Calu3 (cell line): ENCODE data around the gene PLCB2. TPM values are rescaled to one million over a fixed set of nuclear protein-coding genes. Genes with fewer than 3 reads are reported as not detected.
A peak's percentile ranks its signal among the peaks of the same experiment; 100 is the strongest.

Experiments
- Bru-seq: library from RNA; stranded (reverse); fragments of 400-500 nt; gene quantifications from one replicate; lab custom pipeline; 2021; lab: Mats Ljungman, UMichigan
- BruChase-seq, 2 experiments: library from RNA; stranded (reverse); fragments of 400-500 nt; gene quantifications; one replicate each; lab custom pipeline; 2021; lab: Mats Ljungman, UMichigan
- BruUV-seq: library from RNA; stranded (reverse); fragments of 400-500 nt; replicated peaks from 2 replicates; lab custom pipeline; 2021; lab: Mats Ljungman, UMichigan
- CTCF ChIA-PET: fragments of 300-600 bp; sonication (Branson Sonifier 250); formaldehyde crosslinking; loops from one replicate; lab custom pipeline; 2022; ENCODE audit warnings: antibody characterized with exemption; lab: Charles Lee
- DNase-seq: peaks from one replicate; pipeline ENCODE4 v3.0.0; 2022
- H3K27ac Mint-ChIP-seq: one replicate; pipeline ENCODE4 v1.8.0; 2022; ENCODE audit warnings: mixed read lengths; ENCODE audit not compliant: unreplicated experiment
- H3K27me3 Mint-ChIP-seq: one replicate; pipeline ENCODE4 v1.8.0; 2022; ENCODE audit warnings: mixed read lengths; ENCODE audit not compliant: unreplicated experiment
- H3K36me3 Mint-ChIP-seq: one replicate; pipeline ENCODE4 v1.8.0; 2022; ENCODE audit warnings: mild to moderate bottlenecking, moderate library complexity, mixed read lengths; ENCODE audit not compliant: insufficient read depth, unreplicated experiment
- H3K4me1 Mint-ChIP-seq: one replicate; pipeline ENCODE4 v1.8.0; 2022; ENCODE audit warnings: mild to moderate bottlenecking, low read depth, mixed read lengths; ENCODE audit not compliant: unreplicated experiment
- H3K4me3 Mint-ChIP-seq: one replicate; pipeline ENCODE4 v1.8.0; 2022; ENCODE audit warnings: mild to moderate bottlenecking, low read depth, moderate library complexity, mixed read lengths; ENCODE audit not compliant: unreplicated experiment
- H3K9me3 Mint-ChIP-seq: one replicate; pipeline ENCODE4 v1.8.0; 2022; ENCODE audit warnings: low read depth, mixed read lengths; ENCODE audit not compliant: unreplicated experiment
- CTCF ChIP-seq: fragments of 200-600 bp; IDR thresholded peaks from one replicate; pipeline ENCODE4 v1.8.0; 2022; ENCODE audit warnings: antibody characterized with exemption; ENCODE audit not compliant: unreplicated experiment
- intact Hi-C: fragments of 100-400 bp; cut with micrococcal nuclease; formaldehyde crosslinking; loops from one replicate; pipeline ENCODE4 v1.10.0; 2022; ENCODE audit not compliant: unreplicated experiment
- long read RNA-seq: library from polyadenylated mRNA; stranded (forward); transcript quantifications from one replicate; pipeline ENCODE4 v2.0.0, GENCODE V29; 2022
- total RNA-seq: library from RNA; stranded (reverse); gene quantifications from 2 replicates; pipeline ENCODE4 v1.2.3, GENCODE V29; 2022

The PLCB2 gene
- 37.3 and 43.1 TPM in 2 replicates for total RNA-seq
- Bru-seq, nascent RNA, result percentile 45 among the genes with signal in this experiment
- percentile 56 among the genes with signal in this experiment for BruChase-seq, experiment 1, labeled RNA remaining after a 6-hour chase
- percentile 51 among the genes with signal in this experiment for BruChase-seq, experiment 2, labeled RNA remaining after a 2-hour chase
- long read RNA-seq, full-length matches to known transcripts, result 2 of 21 reads
- long read RNA-seq, partial matches to known transcripts, result 10 of 21 reads
- long read RNA-seq, other reads (novel, unspliced or antisense), result 9 of 21 reads

GRCh38 chr15:40307421-40308211 is at the start of gene PLCB2:
PLCB2 (minus strand) TSS chr15:40307935; CDS start chr15:40307672, 263 bp downstream.
- DNase-seq, result peak; percentile 50
- H3K36me3 Mint-ChIP-seq, result peaks cover 11% of the 10 kb centered on the region
- no peaks in the 10 kb centered on the region for H3K27me3 Mint-ChIP-seq
- intact Hi-C loops, result no loop called here
- CTCF ChIA-PET, result interaction anchor here (0.7 to 5.8 kb wide), 7 partner anchors 12 to 34 kb away, joined by 3 to 25 read pairs (median 3); partner anchors contain the start of gene CCDC9B
- H3K4me1 Mint-ChIP-seq, result peaks cover 17% of the 10 kb centered on the region
- H3K4me3 Mint-ChIP-seq, result peak within 1 kb of the TSS; percentile 63
- no peak for TF ChIP-seq CTCF
- H3K9me3 Mint-ChIP-seq, result no peaks in the 10 kb centered on the region
- peak within 1 kb of the TSS; percentile 71 for H3K27ac Mint-ChIP-seq
- BruUV-seq, result no TSS peak

- Mint-ChIP-seq H3K27ac (no peak overlapping the region), H3K9me3 (no peaks in the 10 kb centered on the region), H3K4me3 (no peak overlapping the region), H3K4me1 (peaks cover 20% of the 10 kb centered on the region), H3K27me3 (no peaks in the 10 kb centered on the region), H3K36me3 (no peaks in the 10 kb centered on the region)
- CTCF ChIA-PET, result interaction anchor here (1.1 to 1.5 kb wide), 2 partner anchors 13 to 17 kb away, joined by 4 to 6 read pairs; partner anchors contain the start of gene CCDC9B
- DNase-seq, result no peak
- intact Hi-C loops, result no loop called here
- no peak for TF ChIP-seq CTCF
- no TSS peak for BruUV-seq
Measured at GRCh38 chr15:40357246-40357645, 49.5 kb upstream of the PLCB2 start.

- Mint-ChIP-seq H3K27ac (no peak overlapping the region), H3K36me3 (no peaks in the 10 kb centered on the region), H3K4me3 (no peak overlapping the region), H3K4me1 (peaks cover 20% of the 10 kb centered on the region), H3K27me3 (no peaks in the 10 kb centered on the region), H3K9me3 (no peaks in the 10 kb centered on the region)
- intact Hi-C loops, result no loop called here
- no peak for DNase-seq
- CTCF ChIA-PET, result interaction anchor here (0.5 kb wide), 1 partner anchor 45 kb away, joined by 6 read pairs; no protein-coding TSS in a partner anchor
- no peak for TF ChIP-seq CTCF
- BruUV-seq, result no TSS peak
Measured at GRCh38 chr15:40355976-40356585, 48.3 kb upstream of the PLCB2 start.
